Erythroblast (primary cell): Measurements from ENCODE around the gene SEMA7A.

ENCODE experiments used
- GATA1 ChIP-seq: IDR thresholded peaks from 2 replicates; pipeline ENCODE4 v1.6.1; 2011; ENCODE audit warnings: low read depth, mild to moderate bottlenecking, control low read depth, low read length, moderate library complexity
- POLR2A ChIP-seq: IDR thresholded peaks from 2 replicates; pipeline ENCODE4 v1.6.1; 2011; ENCODE audit warnings: mild to moderate bottlenecking, low read length

- TF ChIP-seq POLR2A: no peak
- no peak for TF ChIP-seq GATA1
Measured at GRCh38 chr15:74470631-74471395, 37.1 kb upstream of the SEMA7A start.
